Glomerular visceral epithelial cell (primary cell): ENCODE results near the gene PAX8.
A peak's percentile ranks its signal among the peaks of the same experiment; 100 is the strongest.

ENCODE experiments used
- DNase-seq: peaks from one replicate; pipeline ENCODE4 v3.0.0-alpha.2; 2016; ENCODE audit errors: extremely low spot score

PAX8 gene

GRCh38 chr2:113264713-113265403 is 13.9 kb downstream of the PAX8 start:
- no peak for DNase-seq

GRCh38 chr2:113263546-113263945 is 15.2 kb downstream of the PAX8 start:
- no peak for DNase-seq

GRCh38 chr2:113260991-113261390 is 17.7 kb downstream of the PAX8 start:
- no peak for DNase-seq

- DNase-seq: no peak
Measured at GRCh38 chr2:113258471-113259147, 20.1 kb downstream of the PAX8 start.

GRCh38 chr2:113257516-113258264 is 21.0 kb downstream of the PAX8 start:
- DNase-seq: no peak

- no peak for DNase-seq
Measured at GRCh38 chr2:113255140-113256070, 23.3 kb downstream of the PAX8 start.

GRCh38 chr2:113253453-113253852 is 25.3 kb downstream of the PAX8 start:
- DNase-seq: no peak

GRCh38 chr2:113252047-113252590 is 26.6 kb downstream of the PAX8 start:
- no peak for DNase-seq

- peak; percentile 32 for DNase-seq
Measured at GRCh38 chr2:113251118-113251517, 27.6 kb downstream of the PAX8 start.

- DNase-seq: peak; percentile 77
Measured at GRCh38 chr2:113248997-113249770, 29.5 kb downstream of the PAX8 start.

GRCh38 chr2:113246606-113247005 is 32.1 kb downstream of the PAX8 start:
- DNase-seq: no peak

- no peak for DNase-seq
Measured at GRCh38 chr2:113245276-113245711, 33.4 kb downstream of the PAX8 start.

GRCh38 chr2:113242327-113242726 is 36.4 kb downstream of the PAX8 start:
- peak; percentile 38 for DNase-seq

- peak; percentile 100 for DNase-seq
Measured at GRCh38 chr2:113240915-113241911, 37.5 kb downstream of the PAX8 start.

- DNase-seq: peak; percentile 95
Measured at GRCh38 chr2:113240150-113240914, 38.4 kb downstream of the PAX8 start.

- no peak for DNase-seq
Measured at GRCh38 chr2:113238871-113239839, 39.6 kb downstream of the PAX8 start.

GRCh38 chr2:113237604-113238160 is 41.0 kb downstream of the PAX8 start:
- no peak for DNase-seq
